Peyer's patch (tissue), 4 donors: Measurements from ENCODE around the gene YPEL1. TPM values are rescaled to one million over a fixed set of nuclear protein-coding genes. Genes with fewer than 3 reads are reported as not detected.

Experiments
- DNase-seq, 3 donors: peaks; one replicate each; pipeline ENCODE4 v3.0.0-alpha.2; 2017 to 2019
- H3K27ac ChIP-seq, 4 donors: fragments of 200-600 bp; sonication (generic); one replicate each; pipeline ENCODE4 v1.5.1; 2016 to 2019
- H3K27me3 ChIP-seq, 2 donors: fragments of 200-600 bp; sonication (generic); one replicate each; pipeline ENCODE4 v1.5.1; 2019
- H3K36me3 ChIP-seq, 3 donors: fragments of 200-600 bp; sonication (generic); one replicate each; pipeline ENCODE4 v1.5.1; 2016 to 2019
- H3K4me1 ChIP-seq, 4 donors: fragments of 200-600 bp; sonication (generic); one replicate each; pipeline ENCODE4 v1.5.1; 2016 to 2019
- H3K4me3 ChIP-seq, 4 donors: fragments of 200-600 bp; sonication (generic); 1 replicate in 3 of 4; 2 replicates in 1 of 4; pipeline ENCODE4 v1.5.1; 2016 to 2019; ENCODE audit warnings: mild to moderate bottlenecking in 1 of 4
- H3K9me3 ChIP-seq, 4 donors: fragments of 200-600 bp; sonication (generic); one replicate each; pipeline ENCODE4 v1.5.1; 2016 to 2019; ENCODE audit warnings: mild to moderate bottlenecking in 1 of 4
- CTCF ChIP-seq, 6 experiments: fragments of 450-650 bp in 4 of 6; fragments of 200-600 bp in 2 of 6; sonication (generic) in 1 of 6; IDR thresholded peaks; one replicate each; pipeline ENCODE4 v1.5.1; 2017 to 2019; ENCODE audit warnings: antibody characterized with exemption in 6 of 6, mild to moderate bottlenecking in 3 of 6, moderate library complexity in 1 of 6
- POLR2A ChIP-seq, 2 donors: fragments of 450-650 bp; IDR thresholded peaks; one replicate each; pipeline ENCODE4 v1.5.1; 2017; ENCODE audit warnings: antibody characterized with exemption in 2 of 2, mild to moderate bottlenecking in 2 of 2, moderate library complexity in 2 of 2
- total RNA-seq, 4 donors: library from RNA; depleted of rRNA; stranded (reverse); fragments of >200 nt; gene quantifications; one replicate each; pipeline ENCODE4 v1.1.0, GENCODE V29; 2016

YPEL1 gene
- total RNA-seq, 4 donors from 2014 or later: 3.3 to 4.8 (median 3.4) TPM

DNA sequence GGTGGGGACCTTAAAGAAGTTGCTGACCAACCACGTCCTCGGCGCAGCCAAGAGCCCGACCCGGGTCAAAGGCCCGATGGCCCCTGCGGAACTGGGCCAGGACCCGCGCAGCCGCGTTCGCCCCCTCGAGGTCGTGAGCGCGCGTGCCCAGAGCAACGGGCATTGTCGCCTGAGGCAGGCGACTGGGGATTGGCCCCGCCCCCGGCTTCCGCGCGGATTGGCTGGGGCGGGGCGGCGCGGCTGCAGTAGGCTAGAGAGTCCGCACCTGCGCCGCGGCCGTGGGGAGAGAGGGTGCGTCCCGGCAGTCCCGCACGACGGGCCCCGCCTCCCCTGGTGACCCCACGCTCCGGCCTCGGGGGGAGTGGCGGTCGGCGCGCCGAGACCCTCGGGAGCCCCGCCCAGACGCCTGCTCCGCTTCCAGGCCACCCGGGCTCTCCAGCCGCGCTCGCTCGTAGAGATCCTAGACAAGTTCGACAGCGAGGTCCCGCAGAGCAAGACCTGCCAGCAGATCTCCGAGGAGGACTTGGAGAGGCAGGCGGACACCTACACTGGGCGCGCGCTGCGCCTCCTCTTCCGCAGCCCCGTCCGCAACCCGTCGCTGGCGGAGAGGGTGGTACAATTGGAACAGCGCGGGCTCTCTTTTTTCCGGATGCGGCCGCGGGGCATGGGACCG is 78.1 kb downstream of the YPEL1 start:
- peak; percentile 87 to 93 (median 89) for DNase-seq
- peaks cover 1 to 14% (median 3%) of the 10 kb centered on the region in 4 donors for H3K4me1 ChIP-seq
- H3K4me3 ChIP-seq: peak overlapping the region; percentile 51 to 81 (median 62)
- H3K36me3 ChIP-seq: no peaks in the 10 kb centered on the region
- peak overlapping the region in 2 of 4 donors; percentile 20 to 75 for H3K27ac ChIP-seq
- no peaks in the 10 kb centered on the region for H3K9me3 ChIP-seq
- peak in 1 of 2 donors; percentile 30 for TF ChIP-seq POLR2A (IDR thresholded peaks at IDR 0.05)
- peak; percentile 25 to 51 (median 34) for TF ChIP-seq CTCF (IDR thresholded peaks at IDR 0.05)
- H3K27me3 ChIP-seq: no peaks in the 10 kb centered on the region

DNA sequence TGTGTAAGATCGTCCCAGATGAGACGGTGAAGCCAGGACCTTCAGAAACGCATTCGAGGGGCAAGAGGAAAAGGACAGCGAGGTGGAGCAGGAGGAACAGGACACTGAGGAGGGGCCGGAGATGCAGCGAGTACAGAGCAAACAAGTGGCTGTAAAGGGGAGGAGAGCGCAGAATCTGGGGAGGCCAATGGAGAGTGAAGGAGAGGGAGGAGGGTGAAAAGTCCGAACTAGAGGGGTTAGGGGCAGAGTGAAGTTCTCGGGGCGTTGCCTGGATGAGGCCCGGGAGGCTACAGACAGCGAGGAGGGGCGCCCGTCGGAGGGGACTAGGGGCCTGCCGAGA is 78.6 kb downstream of the YPEL1 start:
- Histone ChIP-seq H3K4me1 (peaks cover 4 to 19% (median 5%) of the 10 kb centered on the region in 4 donors), H3K9me3 (no peaks in the 10 kb centered on the region), H3K4me3 (peak overlapping the region; percentile 51 to 81 (median 62)), H3K36me3 (no peaks in the 10 kb centered on the region), H3K27ac (peak overlapping the region in 1 of 4 donors; percentile 75), H3K27me3 (no peaks in the 10 kb centered on the region)
- no peak for TF ChIP-seq CTCF (IDR thresholded peaks at IDR 0.05)
- no peak for TF ChIP-seq POLR2A (IDR thresholded peaks at IDR 0.05)
- no peak for DNase-seq

- Histone ChIP-seq H3K4me1 (peaks cover 4 to 25% (median 9%) of the 10 kb centered on the region in 4 donors), H3K4me3 (peak overlapping the region; percentile 40 to 65 (median 59)), H3K36me3 (peaks cover 0 to 8% (median 0%) of the 10 kb centered on the region in 3 donors), H3K27ac (peak overlapping the region in 1 of 4 donors; percentile 59), H3K27me3 (no peaks in the 10 kb centered on the region), H3K9me3 (no peaks in the 10 kb centered on the region)
- DNase-seq: no peak
- TF ChIP-seq CTCF (IDR thresholded peaks at IDR 0.05) (no peak), POLR2A (IDR thresholded peaks at IDR 0.05) (no peak)
Measured at GRCh38 chr22:21652547-21653545, 82.7 kb downstream of the YPEL1 start.

DNA sequence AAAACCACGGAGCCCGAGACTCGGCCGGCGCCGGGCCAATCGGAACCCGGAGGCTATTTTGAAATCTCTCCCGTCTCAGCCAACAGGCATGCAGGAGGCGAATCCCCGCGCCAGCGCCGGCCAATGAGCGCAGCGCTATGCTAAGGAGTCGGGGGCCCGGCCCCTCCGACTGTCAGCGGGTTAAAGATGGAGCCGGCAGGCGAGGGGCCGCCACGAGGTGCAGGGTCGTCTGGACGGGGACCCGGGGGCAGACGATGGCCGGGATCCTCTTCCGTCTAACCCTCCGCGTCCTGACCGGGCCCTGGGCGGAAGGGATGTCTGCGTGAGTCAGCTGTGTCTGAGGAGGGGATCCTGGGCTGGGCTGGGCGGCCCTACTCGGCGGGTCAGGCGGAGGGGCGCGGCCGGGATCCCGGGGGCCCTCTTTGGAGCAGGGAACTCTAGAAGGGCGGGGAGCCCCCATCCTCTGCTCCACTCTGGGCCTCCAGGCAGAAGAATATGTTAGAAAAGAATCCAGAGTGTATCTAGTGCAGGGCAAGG is 83.5 kb downstream of the YPEL1 start:
- TF ChIP-seq POLR2A (IDR thresholded peaks at IDR 0.05): peak in 1 of 2 donors; percentile 14
- no peak for TF ChIP-seq CTCF (IDR thresholded peaks at IDR 0.05)

DNA sequence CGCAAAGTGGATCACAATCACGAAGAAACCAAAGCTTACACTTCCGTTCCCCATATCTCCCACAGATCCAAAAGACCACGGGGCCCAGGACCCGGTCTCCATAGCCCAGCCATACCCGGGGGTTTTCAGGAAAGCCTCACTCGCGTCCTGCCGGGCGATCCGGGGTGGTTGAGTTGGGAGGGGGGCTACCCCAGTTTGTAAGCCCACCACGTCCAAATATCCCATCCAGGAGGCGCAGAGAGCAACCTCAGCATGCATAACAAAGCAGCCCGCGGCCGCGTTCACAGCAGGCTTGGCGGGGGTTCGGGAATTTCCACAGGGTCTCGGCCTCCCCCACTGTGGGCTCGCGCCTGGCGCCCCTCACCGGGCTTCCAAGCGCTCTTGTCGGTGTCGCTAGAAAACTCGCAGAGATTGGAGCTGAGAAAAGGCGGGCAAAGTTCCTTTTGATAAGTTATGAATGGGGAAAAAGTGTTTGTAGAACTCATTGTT is 84.0 kb downstream of the YPEL1 start:
- no peak for TF ChIP-seq POLR2A (IDR thresholded peaks at IDR 0.05)
- Histone ChIP-seq H3K4me3 (peak overlapping the region; percentile 40 to 65 (median 59)), H3K36me3 (peaks cover 0 to 8% (median 0%) of the 10 kb centered on the region in 3 donors), H3K27me3 (no peaks in the 10 kb centered on the region), H3K9me3 (no peaks in the 10 kb centered on the region), H3K27ac (peak overlapping the region in 1 of 4 donors; percentile 59), H3K4me1 (peaks cover 4 to 20% (median 10%) of the 10 kb centered on the region in 4 donors)
- peak in 1 of 3 donors; percentile 51 for DNase-seq

More for the DNA sequence above, 83.5 kb downstream of the YPEL1 start:
- no peaks in the 10 kb centered on the region for H3K9me3 ChIP-seq
- H3K36me3 ChIP-seq: peaks cover 0 to 8% (median 0%) of the 10 kb centered on the region in 3 donors
- peak overlapping the region in 1 of 4 donors; percentile 59 for H3K27ac ChIP-seq
- H3K27me3 ChIP-seq: no peaks in the 10 kb centered on the region
- H3K4me3 ChIP-seq: peak overlapping the region; percentile 40 to 65 (median 59)
- H3K4me1 ChIP-seq: peaks cover 4 to 20% (median 9%) of the 10 kb centered on the region in 4 donors
- peak; percentile 88 to 93 (median 90) for DNase-seq
